Glutamatergic neuron (in vitro differentiated cells): ENCODE measurements around the gene UGGT2. TPM values are rescaled to one million over a fixed set of nuclear protein-coding genes. Genes with fewer than 3 reads are reported as not detected.

Source experiments
- DNase-seq: peaks from one replicate; pipeline ENCODE4 v3.0.0; 2022
- H3K27ac Mint-ChIP-seq: one replicate; pipeline ENCODE4 v1.8.0; 2020; ENCODE audit warnings: mild to moderate bottlenecking, mixed read lengths, inconsistent platforms; ENCODE audit not compliant: unreplicated experiment
- H3K27me3 Mint-ChIP-seq: one replicate; pipeline ENCODE4 v1.8.0; 2020; ENCODE audit warnings: mild to moderate bottlenecking, moderate library complexity, mixed read lengths, inconsistent platforms; ENCODE audit not compliant: unreplicated experiment
- H3K36me3 Mint-ChIP-seq: one replicate; pipeline ENCODE4 v1.8.0; 2020; ENCODE audit warnings: mild to moderate bottlenecking, mixed read lengths, inconsistent platforms; ENCODE audit not compliant: unreplicated experiment
- H3K4me1 Mint-ChIP-seq: one replicate; pipeline ENCODE4 v1.8.0; 2020; ENCODE audit warnings: mild to moderate bottlenecking, low read depth, mixed read lengths, inconsistent platforms; ENCODE audit not compliant: unreplicated experiment
- H3K4me3 Mint-ChIP-seq: one replicate; pipeline ENCODE4 v1.8.0; 2020; ENCODE audit warnings: mild to moderate bottlenecking, mixed read lengths, inconsistent platforms; ENCODE audit not compliant: unreplicated experiment
- H3K9me3 Mint-ChIP-seq: one replicate; pipeline ENCODE4 v1.8.0; 2020; ENCODE audit warnings: mild to moderate bottlenecking, moderate library complexity, mixed read lengths, inconsistent platforms; ENCODE audit not compliant: unreplicated experiment
- CTCF ChIP-seq: fragments of 200-600 bp; sonication (generic); IDR thresholded peaks from one replicate; pipeline ENCODE4 v1.5.0; 2021; ENCODE audit not compliant: partially characterized antibody, unreplicated experiment
- total RNA-seq: library from RNA; stranded (reverse); fragmentation: NEBNext Ultra II Directional; extraction: Animal tissue kit (Norgen Biotek cat#: 25700); gene quantifications from one replicate; pipeline ENCODE4 v1.2.1, GENCODE V29; 2021; ENCODE audit not compliant: unreplicated experiment

The UGGT2 gene
- total RNA-seq, 1 donor from 2014 or later: 34.6 TPM

- H3K4me1 Mint-ChIP-seq: no peaks in the 10 kb centered on the region
- TF ChIP-seq CTCF: no peak
- peaks cover 2% of the 10 kb centered on the region for H3K9me3 Mint-ChIP-seq
- no peak overlapping the region for H3K4me3 Mint-ChIP-seq
- DNase-seq: no peak
- no peak overlapping the region for H3K27ac Mint-ChIP-seq
- H3K36me3 Mint-ChIP-seq: peaks cover 12% of the 10 kb centered on the region
- no peaks in the 10 kb centered on the region for H3K27me3 Mint-ChIP-seq
Measured at GRCh38 chr13:95914991-95915501, 138.2 kb downstream of the UGGT2 start.

- TF ChIP-seq CTCF: no peak
- no peak for DNase-seq
- H3K9me3 Mint-ChIP-seq: peaks cover 9% of the 10 kb centered on the region
- peaks cover 2% of the 10 kb centered on the region for H3K27me3 Mint-ChIP-seq
- H3K4me3 Mint-ChIP-seq: no peak overlapping the region
- no peak overlapping the region for H3K27ac Mint-ChIP-seq
- H3K36me3 Mint-ChIP-seq: peaks cover 16% of the 10 kb centered on the region
- H3K4me1 Mint-ChIP-seq: no peaks in the 10 kb centered on the region
Measured at GRCh38 chr13:95906999-95907398, 146.2 kb downstream of the UGGT2 start.

- Mint-ChIP-seq H3K36me3 (peaks cover 16% of the 10 kb centered on the region), H3K4me1 (no peaks in the 10 kb centered on the region), H3K4me3 (no peak overlapping the region), H3K27me3 (no peaks in the 10 kb centered on the region), H3K27ac (no peak overlapping the region), H3K9me3 (peaks cover 5% of the 10 kb centered on the region)
- no peak for DNase-seq
- TF ChIP-seq CTCF: no peak
Measured at GRCh38 chr13:95903569-95903968, 149.6 kb downstream of the UGGT2 start.

- no peak for TF ChIP-seq CTCF
- Mint-ChIP-seq H3K27ac (no peak overlapping the region), H3K9me3 (peaks cover 1% of the 10 kb centered on the region), H3K27me3 (no peaks in the 10 kb centered on the region), H3K4me1 (no peaks in the 10 kb centered on the region), H3K36me3 (peaks cover 9% of the 10 kb centered on the region), H3K4me3 (no peak overlapping the region)
- DNase-seq: no peak
Measured at GRCh38 chr13:95902741-95903140, 150.5 kb downstream of the UGGT2 start.

- no peak for TF ChIP-seq CTCF
- H3K36me3 Mint-ChIP-seq: no peaks in the 10 kb centered on the region
- no peak overlapping the region for H3K4me3 Mint-ChIP-seq
- H3K27ac Mint-ChIP-seq: no peak overlapping the region
- no peaks in the 10 kb centered on the region for H3K27me3 Mint-ChIP-seq
- no peaks in the 10 kb centered on the region for H3K4me1 Mint-ChIP-seq
- DNase-seq: no peak
- H3K9me3 Mint-ChIP-seq: no peaks in the 10 kb centered on the region
Measured at GRCh38 chr13:95898256-95898655, 154.9 kb downstream of the UGGT2 start.
